Natural killer cell (primary cell): ENCODE results near the gene HOXD4. TPM values are rescaled to one million over a fixed set of nuclear protein-coding genes. Genes with fewer than 3 reads are reported as not detected.

Experiments used
- ATAC-seq, 3 donors: fragments of 150-1000 bp in 2 of 3; fragments of 200-7000 bp in 1 of 3; cut with Tn5 transposase; 1 replicate in 1 of 3; 2 replicates in 2 of 3; pipeline ENCODE4 v1.10.0; 2021; ENCODE audit warnings: mild to moderate bottlenecking in 2 of 3, moderate library complexity in 2 of 3
- DNase-seq, 2 donors: peaks; one replicate each; pipeline versions ENCODE4 v3.0.0 to v3.0.0-alpha.2; 2013 to 2021; ENCODE audit warnings: mixed read lengths in 1 of 2
- H3K27ac ChIP-seq: one replicate; pipeline ENCODE4 v1.5.1; 2013; ENCODE audit warnings: mild to moderate bottlenecking, low read length
- H3K27me3 ChIP-seq: one replicate; pipeline ENCODE4 v1.6.1; 2013; ENCODE audit warnings: low read length; ENCODE audit not compliant: control insufficient read depth, insufficient read depth
- H3K36me3 ChIP-seq: one replicate; pipeline ENCODE4 v1.6.1; 2013; ENCODE audit warnings: low read length; ENCODE audit not compliant: control insufficient read depth, insufficient read depth
- H3K4me1 ChIP-seq: one replicate; pipeline ENCODE4 v1.6.1; 2013; ENCODE audit warnings: low read length; ENCODE audit not compliant: control insufficient read depth, insufficient read depth
- H3K4me3 ChIP-seq: one replicate; pipeline ENCODE4 v1.5.1; 2013; ENCODE audit warnings: low read length
- H3K9me3 ChIP-seq: one replicate; pipeline ENCODE4 v1.6.1; 2013; ENCODE audit warnings: low read length; ENCODE audit not compliant: control insufficient read depth, insufficient read depth
- H3K27ac Mint-ChIP-seq, 2 donors: one replicate each; pipeline ENCODE4 v1.8.0; 2022; ENCODE audit warnings: mild to moderate bottlenecking in 2 of 2, mixed read lengths in 2 of 2, moderate library complexity in 1 of 2
- H3K27me3 Mint-ChIP-seq, 2 donors: one replicate each; pipeline ENCODE4 v1.8.0; 2022; ENCODE audit warnings: low read depth in 2 of 2, mixed read lengths in 2 of 2
- H3K36me3 Mint-ChIP-seq: one replicate; pipeline ENCODE4 v1.8.0; 2022; ENCODE audit warnings: mixed read lengths
- H3K4me1 Mint-ChIP-seq, 2 donors: one replicate each; pipeline ENCODE4 v1.8.0; 2022; ENCODE audit warnings: mixed read lengths in 2 of 2
- H3K4me3 Mint-ChIP-seq: one replicate; pipeline ENCODE4 v1.8.0; 2022; ENCODE audit warnings: mild to moderate bottlenecking, moderate library complexity, mixed read lengths
- H3K9me3 Mint-ChIP-seq, 2 donors: one replicate each; pipeline ENCODE4 v1.8.0; 2022; ENCODE audit warnings: mixed read lengths in 2 of 2
- CTCF ChIP-seq: fragments of 200-600 bp; IDR thresholded peaks from one replicate; pipeline ENCODE4 v1.8.0; 2022; ENCODE audit warnings: antibody characterized with exemption
- WGBS: methylation state at CpG from one replicate; pipeline ENCODE4 v1.1.7; 2013; ENCODE audit warnings: missing lambda C conversion rate; ENCODE audit not compliant: insufficient coverage; 5-methylcytosine and 5-hydroxymethylcytosine counted together
- intact Hi-C: fragments of 100-400 bp; cut with micrococcal nuclease; formaldehyde crosslinking; loops from one replicate; pipeline ENCODE4 v1.14.2; 2022
- total RNA-seq, 4 donors: library from RNA; stranded (reverse); fragments of 120-200 nt in 1 of 4; gene quantifications; one replicate each; pipeline versions ENCODE4 v1.2.3 to v1.2.4, GENCODE V29; 2013 to 2022

HOXD4 gene
- total RNA-seq, 3 donors from 2014 or later (not counting 1 experiment from before 2014, with no cell fraction given), result not detected

GRCh38 chr2:176156807-176157498, 5.6 kb downstream of the HOXD4 start, which contains the start of gene HOXD3:
Gene HOXD3, plus strand, starts transcription at chr2:176157307. Its CDS starts 11,808 bp downstream, at chr2:176169115.
- Histone ChIP-seq H3K9me3 (no peaks in the 10 kb centered on the region), H3K27ac (no peak within 1 kb of the TSS), H3K27me3 (peaks cover 59% of the 10 kb centered on the region), H3K4me3 (no peak within 1 kb of the TSS), H3K36me3 (no peaks in the 10 kb centered on the region), H3K4me1 (peaks cover 4% of the 10 kb centered on the region)
- Mint-ChIP-seq H3K4me3 (no peak within 1 kb of the TSS), H3K36me3 (no peaks in the 10 kb centered on the region), H3K27me3 (peaks cover 56 to 59% of the 10 kb centered on the region in 2 donors), H3K27ac (no peak within 1 kb of the TSS), H3K9me3 (no peaks in the 10 kb centered on the region), H3K4me1 (peaks cover 0 to 5% of the 10 kb centered on the region in 2 donors)
- no peak for DNase-seq
- no peak for TF ChIP-seq CTCF
- intact Hi-C loops, result no loop called here
- ATAC-seq, result no peak
- WGBS, result 7% methylated on average over 48 of the region's 48 CpGs

- intact Hi-C loops, result no loop called here
- Mint-ChIP-seq H3K4me1 (peaks cover 0 to 5% of the 10 kb centered on the region in 2 donors), H3K27ac (no peak overlapping the region), H3K4me3 (no peak overlapping the region), H3K9me3 (no peaks in the 10 kb centered on the region), H3K27me3 (peaks cover 60 to 64% of the 10 kb centered on the region in 2 donors), H3K36me3 (no peaks in the 10 kb centered on the region)
- no peak for DNase-seq
- Histone ChIP-seq H3K27me3 (peaks cover 63% of the 10 kb centered on the region), H3K4me1 (peaks cover 1% of the 10 kb centered on the region), H3K4me3 (no peak overlapping the region), H3K9me3 (no peaks in the 10 kb centered on the region), H3K36me3 (no peaks in the 10 kb centered on the region), H3K27ac (no peak overlapping the region)
- 8% methylated on average over 41 of the region's 43 CpGs for WGBS
- TF ChIP-seq CTCF, result no peak
- no peak for ATAC-seq
These were observed 6.3 kb downstream of the HOXD4 start for GRCh38 chr2:176157499-176158185.

- no peak for TF ChIP-seq CTCF
- no peaks in the 10 kb centered on the region for H3K36me3 ChIP-seq
- intact Hi-C loops, result no loop called here
- peaks cover 62% of the 10 kb centered on the region for H3K27me3 ChIP-seq
- Mint-ChIP-seq H3K4me3 (no peak overlapping the region), H3K36me3 (no peaks in the 10 kb centered on the region), H3K27ac (no peak overlapping the region), H3K4me1 (peaks cover 0 to 5% of the 10 kb centered on the region in 2 donors), H3K9me3 (no peaks in the 10 kb centered on the region), H3K27me3 (peaks cover 64 to 65% of the 10 kb centered on the region in 2 donors)
- WGBS, result 5% methylated on average over 18 of the region's 22 CpGs
- no peak for ATAC-seq
- no peaks in the 10 kb centered on the region for H3K9me3 ChIP-seq
- DNase-seq, result no peak
- no peak overlapping the region for H3K4me3 ChIP-seq
- H3K27ac ChIP-seq, result no peak overlapping the region
- no peaks in the 10 kb centered on the region for H3K4me1 ChIP-seq
These were observed 6.8 kb downstream of the HOXD4 start for GRCh38 chr2:176158186-176158591.
